B cell (primary cell): ENCODE measurements around the gene NUCKS1. TPM values are rescaled to one million over a fixed set of nuclear protein-coding genes. Genes with fewer than 3 reads are reported as not detected.

Experiments
- ATAC-seq: fragments of 200-7000 bp; cut with Tn5 transposase; one replicate; pipeline ENCODE4 v1.10.0; 2021; ENCODE audit warnings: low read depth, mild to moderate bottlenecking, moderate number of reproducible peaks, moderate library complexity
- CTCF ChIA-PET: fragments of 350-600 bp; sonication (Branson Sonifier 250); formaldehyde crosslinking; loops from one replicate; lab custom pipeline; 2021; ENCODE audit warnings: antibody characterized with exemption, inconsistent platforms; lab: Charles Lee
- POLR2A ChIA-PET: fragments of 350-600 bp; sonication (Branson Sonifier 250); formaldehyde crosslinking; loops from one replicate; lab custom pipeline; 2021; ENCODE audit warnings: antibody characterized with exemption; lab: Charles Lee
- DNase-seq: peaks from one replicate; pipeline ENCODE4 v3.0.0; 2013
- H2AFZ ChIP-seq: 2 replicates; pipeline ENCODE4 v1.6.1; 2012; ENCODE audit warnings: mild to moderate bottlenecking, low read depth, low read length; ENCODE audit not compliant: insufficient read depth, poor library complexity, severe bottlenecking
- H3K27ac ChIP-seq, 2 donors: 1 replicate in 1 of 2; 2 replicates in 1 of 2; pipeline ENCODE4 v1.5.1; 2012 to 2013; ENCODE audit warnings: low read length in 2 of 2, mild to moderate bottlenecking in 2 of 2, moderate library complexity in 1 of 2
- H3K27me3 ChIP-seq, 4 experiments: fragments of 200-600 bp in 1 of 4; sonication (generic) in 1 of 4; replicated peaks in 1 of 4; 1 replicate in 2 of 4; 2 replicates in 2 of 4; pipeline versions ENCODE4 v1.6.1 to v1.7.0; 2013 to 2016; ENCODE audit warnings: low read length in 3 of 4, mild to moderate bottlenecking in 2 of 4, mixed read lengths in 1 of 4, moderate library complexity in 1 of 4; ENCODE audit not compliant: insufficient read depth in 4 of 4, control insufficient read depth in 3 of 4; ENCODE audit errors: control extremely low read depth in 1 of 4
- H3K36me3 ChIP-seq, 2 experiments: replicated peaks in 1 of 2; 1 replicate in 1 of 2; 2 replicates in 1 of 2; pipeline versions ENCODE4 v1.6.1 to v1.7.1; 2013; ENCODE audit warnings: low read length in 1 of 2; ENCODE audit not compliant: insufficient read depth in 2 of 2, control insufficient read depth in 1 of 2; ENCODE audit errors: control extremely low read depth in 1 of 2, extremely low read depth in 1 of 2
- H3K4me1 ChIP-seq, 2 donors: fragments of 200-600 bp in 1 of 2; sonication (generic) in 1 of 2; 1 replicate in 1 of 2; 2 replicates in 1 of 2; pipeline versions ENCODE4 v1.5.1 to v1.6.1; 2013 to 2017; ENCODE audit warnings: low read length in 2 of 2; ENCODE audit not compliant: control insufficient read depth in 2 of 2, insufficient read depth in 2 of 2
- H3K4me2 ChIP-seq: replicated peaks from 2 replicates; pipeline ENCODE3; 2012; ENCODE audit warnings: mild to moderate bottlenecking, low read depth, low read length; ENCODE audit not compliant: poor library complexity, severe bottlenecking
- H3K4me3 ChIP-seq, 5 experiments: fragments of 200-600 bp in 1 of 5; sonication (generic) in 1 of 5; 1 replicate in 3 of 5; 2 replicates in 2 of 5; pipeline versions ENCODE4 v1.5.1 to v1.7.0; 2011 to 2016; ENCODE audit warnings: low read length in 4 of 5, mild to moderate bottlenecking in 4 of 5, low read depth in 2 of 5, control low read depth in 1 of 5, moderate library complexity in 1 of 5; ENCODE audit not compliant: insufficient read depth in 1 of 5; ENCODE audit errors: control extremely low read depth in 1 of 5, extremely low read depth in 1 of 5
- H3K79me2 ChIP-seq: fragments of 200-600 bp; sonication (generic); one replicate; pipeline ENCODE4 v1.6.0; 2016; ENCODE audit warnings: low read length; ENCODE audit not compliant: control insufficient read depth, insufficient read depth
- H3K9ac ChIP-seq: fragments of 200-600 bp; sonication (generic); 2 replicates; pipeline ENCODE4 v1.6.1; 2017; ENCODE audit warnings: mild to moderate bottlenecking, low read length, moderate library complexity
- H3K9me3 ChIP-seq, 3 donors: one replicate each; pipeline versions ENCODE4 v1.6.1 to v1.7.1; 2013; ENCODE audit warnings: low read length in 2 of 3; ENCODE audit not compliant: control insufficient read depth in 2 of 3, insufficient read depth in 1 of 3; ENCODE audit errors: control extremely low read depth in 1 of 3
- H4K20me1 ChIP-seq: 2 replicates; pipeline ENCODE4 v1.6.0; 2012; ENCODE audit warnings: mild to moderate bottlenecking, low read length; ENCODE audit not compliant: insufficient read depth, control insufficient read depth, poor library complexity, severe bottlenecking
- H3K27ac Mint-ChIP-seq: one replicate; pipeline ENCODE4 v1.8.0; 2021; ENCODE audit warnings: mixed read lengths
- H3K27me3 Mint-ChIP-seq: one replicate; pipeline ENCODE4 v1.8.0; 2021; ENCODE audit warnings: mixed read lengths
- H3K4me1 Mint-ChIP-seq: one replicate; pipeline ENCODE4 v1.8.0; 2021; ENCODE audit warnings: mixed read lengths
- H3K4me3 Mint-ChIP-seq: one replicate; pipeline ENCODE4 v1.8.0; 2021; ENCODE audit warnings: mixed read lengths
- H3K9me3 Mint-ChIP-seq: one replicate; pipeline ENCODE4 v1.8.0; 2022; ENCODE audit warnings: mixed read lengths; ENCODE audit not compliant: insufficient read depth
- CTCF ChIP-seq: fragments of 200-600 bp; IDR thresholded peaks from one replicate; pipeline ENCODE4 v1.8.0; 2022; ENCODE audit warnings: antibody characterized with exemption, mild to moderate bottlenecking
- EZH2 ChIP-seq: IDR thresholded peaks from 2 replicates; pipeline ENCODE4 v1.6.1; 2012; ENCODE audit warnings: borderline replicate concordance, low read depth, mild to moderate bottlenecking, moderate library complexity, low read length; ENCODE audit not compliant: insufficient read depth, poor library complexity, severe bottlenecking
- WGBS: methylation state at CpG from one replicate; pipeline ENCODE4 v1.1.5; 2013; ENCODE audit warnings: missing lambda C conversion rate; ENCODE audit not compliant: insufficient coverage; 5-methylcytosine and 5-hydroxymethylcytosine counted together
- intact Hi-C: fragments of 100-400 bp; cut with micrococcal nuclease; formaldehyde crosslinking; loops from one replicate; pipeline ENCODE4 v1.10.0; 2022
- polyA plus RNA-seq: library from polyadenylated mRNA; depleted of rRNA; stranded (reverse); fragments of >200 nt; gene quantifications from 2 replicates; pipeline ENCODE4 v1.2.3, GENCODE V29; 2012
- total RNA-seq, 2 donors: library from RNA; stranded (reverse); fragments of 120-200 nt in 1 of 2; gene quantifications; 1 replicate in 1 of 2; 2 replicates in 1 of 2; pipeline versions ENCODE4 v1.2.3 to v1.2.4, GENCODE V29; 2013 to 2022

The NUCKS1 gene
- total and polyA plus RNA-seq, 2 donors (not counting 1 experiment from before 2014, with no cell fraction given), result 6.5 to 90.1 TPM

GRCh38 chr1:205701891-205702290 is 48.1 kb downstream of the NUCKS1 start:
- H3K27ac ChIP-seq, result no peak overlapping the region
- peaks cover 33 to 36% of the 10 kb centered on the region in 2 donors for H3K4me1 ChIP-seq
- H3K27ac Mint-ChIP-seq, result no peak overlapping the region
- no peak overlapping the region for H3K9ac ChIP-seq
- peaks cover 26% of the 10 kb centered on the region for H3K4me1 Mint-ChIP-seq
- 96% methylated on average over 3 of the region's 4 CpGs for WGBS
- DNase-seq (no peak), ATAC-seq (no peak)
- CTCF ChIA-PET, result interaction anchor here (0.6 to 16.3 kb wide), 3 partner anchors 10 to 110 kb away, joined by 3 to 943 read pairs (median 68); no protein-coding TSS in a partner anchor
- no peaks in the 10 kb centered on the region for H3K27me3 Mint-ChIP-seq
- no peaks in the 10 kb centered on the region for H3K79me2 ChIP-seq
- no peaks in the 10 kb centered on the region for H3K9me3 Mint-ChIP-seq
- no peak overlapping the region for H3K4me2 ChIP-seq
- TF ChIP-seq CTCF, result no peak
- no peak for TF ChIP-seq EZH2
- POLR2A ChIA-PET, result no interaction called here
- no peak overlapping the region for H3K4me3 Mint-ChIP-seq
- H3K27me3 ChIP-seq, result no peaks in the 10 kb centered on the region
- intact Hi-C loops, result no loop called here
- H3K9me3 ChIP-seq, result no peaks in the 10 kb centered on the region
- H3K36me3 ChIP-seq, result no peaks in the 10 kb centered on the region
- no peak overlapping the region for H3K4me3 ChIP-seq
- no peaks in the 10 kb centered on the region for H4K20me1 ChIP-seq
- no peak overlapping the region for H2AFZ ChIP-seq

- TF ChIP-seq EZH2 (no peak), CTCF (no peak)
- 14% methylated on average over 1 of the region's 2 CpGs for WGBS
- H3K27me3 Mint-ChIP-seq, result no peaks in the 10 kb centered on the region
- Histone ChIP-seq H3K79me2 (no peaks in the 10 kb centered on the region), H4K20me1 (no peaks in the 10 kb centered on the region), H3K4me1 (peaks cover 30 to 31% of the 10 kb centered on the region in 2 donors), H3K36me3 (no peaks in the 10 kb centered on the region), H3K27ac (no peak overlapping the region), H3K4me3 (no peak overlapping the region), H3K27me3 (no peaks in the 10 kb centered on the region), H3K4me2 (no peak overlapping the region), H2AFZ (no peak overlapping the region), H3K9me3 (no peaks in the 10 kb centered on the region), H3K9ac (no peak overlapping the region)
- no peaks in the 10 kb centered on the region for H3K9me3 Mint-ChIP-seq
- ChIA-PET POLR2A (no interaction called here), CTCF (interaction anchor here (1.2 to 16.3 kb wide), 3 partner anchors 10 to 405 kb away, joined by 3 to 943 read pairs (median 68); no protein-coding TSS in a partner anchor)
- ATAC-seq (no peak), DNase-seq (no peak)
- intact Hi-C loops, result no loop called here
- peaks cover 21% of the 10 kb centered on the region for H3K4me1 Mint-ChIP-seq
- H3K4me3 Mint-ChIP-seq, result no peak overlapping the region
- no peak overlapping the region for H3K27ac Mint-ChIP-seq
These were observed 48.6 kb downstream of the NUCKS1 start for GRCh38 chr1:205701420-205701819.
